ENCODE results near the gene BIRC2. TPM values are rescaled to one million over a fixed set of nuclear protein-coding genes. Genes with fewer than 3 reads are reported as not detected.

The BIRC2 gene
- polyA plus RNA-seq, 1 of the 3 experiments (the other 2 are of a cell fraction), result 20.1 TPM

DNA sequence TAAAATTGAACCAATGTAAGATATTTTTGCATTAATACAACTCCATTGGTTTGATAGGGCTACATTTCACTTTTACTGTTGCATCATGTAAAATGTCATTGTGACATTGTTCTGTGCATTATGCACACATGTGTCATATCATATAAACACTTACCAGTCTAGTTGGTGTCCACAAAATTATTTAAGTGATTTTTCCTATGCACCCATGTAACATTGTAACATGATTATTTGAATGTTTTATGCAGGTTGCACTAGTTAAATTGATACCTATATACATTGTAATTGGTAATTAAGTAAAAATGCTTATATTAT lies 39.3 kb upstream of the BIRC2 start (continued):
- no peak for TF ChIP-seq EZH2phosphoT487 (IDR thresholded peaks at IDR 0.05; ENCODE audit: borderline replicate concordance, low read depth)
- TF ChIP-seq, protein P1, sequence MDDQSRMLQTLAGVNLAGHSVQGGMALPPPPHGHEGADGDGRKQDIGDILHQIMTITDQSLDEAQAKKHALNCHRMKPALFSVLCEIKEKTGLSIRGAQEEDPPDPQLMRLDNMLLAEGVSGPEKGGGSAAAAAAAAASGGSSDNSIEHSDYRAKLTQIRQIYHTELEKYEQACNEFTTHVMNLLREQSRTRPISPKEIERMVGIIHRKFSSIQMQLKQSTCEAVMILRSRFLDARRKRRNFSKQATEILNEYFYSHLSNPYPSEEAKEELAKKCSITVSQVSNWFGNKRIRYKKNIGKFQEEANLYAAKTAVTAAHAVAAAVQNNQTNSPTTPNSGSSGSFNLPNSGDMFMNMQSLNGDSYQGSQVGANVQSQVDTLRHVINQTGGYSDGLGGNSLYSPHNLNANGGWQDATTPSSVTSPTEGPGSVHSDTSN (IDR thresholded peaks at IDR 0.05), result no peak
- TF ChIP-seq, protein P2, sequence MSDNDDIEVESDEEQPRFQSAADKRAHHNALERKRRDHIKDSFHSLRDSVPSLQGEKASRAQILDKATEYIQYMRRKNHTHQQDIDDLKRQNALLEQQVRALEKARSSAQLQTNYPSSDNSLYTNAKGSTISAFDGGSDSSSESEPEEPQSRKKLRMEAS (IDR thresholded peaks at IDR 0.05; ENCODE audit: low read depth), result no peak
- TF ChIP-seq YY1 (IDR thresholded peaks at IDR 0.05; ENCODE audit: low read depth), result no peak
- TF ChIP-seq TEAD4 (IDR thresholded peaks at IDR 0.05; ENCODE audit: borderline replicate concordance, insufficient read depth), result no peak
- no peak for TF ChIP-seq SMC3 (IDR thresholded peaks at IDR 0.05; ENCODE audit: low read depth, low read length)

DNA sequence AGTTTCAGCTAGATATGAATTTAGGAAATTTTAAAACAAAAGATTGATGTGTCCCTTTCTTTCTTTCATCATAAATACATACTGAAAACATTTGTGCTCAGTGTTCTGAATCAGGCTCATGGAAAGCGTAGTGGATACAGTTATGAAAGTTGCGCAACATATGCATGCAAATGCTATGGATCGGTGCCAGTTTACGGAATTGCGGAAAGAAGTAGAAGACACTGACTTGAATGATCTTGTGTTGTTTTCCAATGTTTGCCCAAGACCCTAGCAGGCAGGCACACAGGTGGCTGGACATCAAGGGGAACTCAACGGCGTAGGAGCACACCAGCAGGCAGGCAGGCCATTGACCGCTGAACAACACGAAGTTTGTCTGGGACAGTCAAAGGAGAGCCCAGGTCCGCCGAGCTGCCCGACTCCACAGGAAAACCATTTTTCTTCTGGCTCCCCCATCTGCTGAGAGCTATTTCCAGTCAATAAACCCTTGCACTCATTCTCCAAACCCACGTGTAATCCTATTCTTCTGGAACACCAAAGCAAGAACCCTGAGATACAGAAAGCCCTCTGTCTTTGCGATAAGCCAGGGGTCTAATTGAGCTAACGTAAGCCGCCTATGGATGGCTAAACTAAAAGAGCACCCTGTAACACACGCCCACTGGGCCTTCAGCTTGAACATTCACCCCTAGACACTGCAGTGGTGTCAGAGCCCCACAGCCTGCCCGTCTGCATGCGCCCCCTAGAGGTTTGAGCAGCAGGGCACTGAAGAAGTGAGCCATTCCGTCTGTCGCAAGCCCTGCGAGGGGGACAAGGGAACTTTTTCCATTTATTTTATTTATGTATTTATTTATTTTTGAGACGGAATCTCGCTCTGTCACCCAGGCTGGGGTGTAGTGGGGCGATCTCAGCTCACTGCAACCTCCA lies 37.1 kb upstream of the BIRC2 start:
- no peaks in the 10 kb centered on the region for H3K36me3 ChIP-seq (replicated peaks in 1 of 2; ENCODE audit: control insufficient read depth in 1 of 2, insufficient read depth in 2 of 2, low read length in 1 of 2)
- WGBS (ENCODE audit: low lambda C conversion rate), result 91% methylated on average over 25 of the region's 25 CpGs
- H3K9me3 ChIP-seq, result no peaks in the 10 kb centered on the region
- H3K9ac ChIP-seq, result no peak overlapping the region
- no peaks in the 10 kb centered on the region for H3K27me3 ChIP-seq (ENCODE audit: insufficient read depth)
- H3K27ac ChIP-seq (ENCODE audit: low read depth in 2 of 2, low read length in 1 of 2), result no peak overlapping the region
- CTCF ChIA-PET, result interaction anchor here (1.9 to 4.2 kb wide), 4 partner anchors 15 to 32 kb away, joined by 4 to 21 read pairs (median 16); no protein-coding TSS in a partner anchor
- no peaks in the 10 kb centered on the region for H3K79me2 ChIP-seq (ENCODE audit: insufficient read depth)
- peaks cover 16 to 18% of the 10 kb centered on the region in 2 experiments; a peak in 3 of 4 replicates for H3K4me1 ChIP-seq (ENCODE audit: control insufficient read depth in 1 of 2, insufficient read depth in 2 of 2, low read depth in 1 of 2, low read length in 1 of 2)
- H3K4me2 ChIP-seq, result no peak overlapping the region
- H3K9me2 ChIP-seq, result no peaks in the 10 kb centered on the region
- H3F3A ChIP-seq (replicated peaks; ENCODE audit: insufficient read depth), result peaks cover 3% of the 10 kb centered on the region
- no peak overlapping the region for H2AFZ ChIP-seq (ENCODE audit: low read depth)
- POLR2A ChIA-PET, result no interaction called here
- H3K4me3 ChIP-seq (ENCODE audit: low read depth in 2 of 2, low read length in 1 of 2), result no peak overlapping the region
- no peak for DNase-seq
- no peak for TF ChIP-seq CHD2 (IDR thresholded peaks at IDR 0.05; ENCODE audit: low read length, partially characterized antibody)
- no peak for TF ChIP-seq NRF1 (IDR thresholded peaks at IDR 0.05; ENCODE audit: low read depth, low read length)
- TF ChIP-seq, protein P3, sequence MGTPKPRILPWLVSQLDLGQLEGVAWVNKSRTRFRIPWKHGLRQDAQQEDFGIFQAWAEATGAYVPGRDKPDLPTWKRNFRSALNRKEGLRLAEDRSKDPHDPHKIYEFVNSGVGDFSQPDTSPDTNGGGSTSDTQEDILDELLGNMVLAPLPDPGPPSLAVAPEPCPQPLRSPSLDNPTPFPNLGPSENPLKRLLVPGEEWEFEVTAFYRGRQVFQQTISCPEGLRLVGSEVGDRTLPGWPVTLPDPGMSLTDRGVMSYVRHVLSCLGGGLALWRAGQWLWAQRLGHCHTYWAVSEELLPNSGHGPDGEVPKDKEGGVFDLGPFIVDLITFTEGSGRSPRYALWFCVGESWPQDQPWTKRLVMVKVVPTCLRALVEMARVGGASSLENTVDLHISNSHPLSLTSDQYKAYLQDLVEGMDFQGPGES (IDR thresholded peaks at IDR 0.05; ENCODE audit: low read depth, low read length), result no peak
- TF ChIP-seq, protein P4, sequence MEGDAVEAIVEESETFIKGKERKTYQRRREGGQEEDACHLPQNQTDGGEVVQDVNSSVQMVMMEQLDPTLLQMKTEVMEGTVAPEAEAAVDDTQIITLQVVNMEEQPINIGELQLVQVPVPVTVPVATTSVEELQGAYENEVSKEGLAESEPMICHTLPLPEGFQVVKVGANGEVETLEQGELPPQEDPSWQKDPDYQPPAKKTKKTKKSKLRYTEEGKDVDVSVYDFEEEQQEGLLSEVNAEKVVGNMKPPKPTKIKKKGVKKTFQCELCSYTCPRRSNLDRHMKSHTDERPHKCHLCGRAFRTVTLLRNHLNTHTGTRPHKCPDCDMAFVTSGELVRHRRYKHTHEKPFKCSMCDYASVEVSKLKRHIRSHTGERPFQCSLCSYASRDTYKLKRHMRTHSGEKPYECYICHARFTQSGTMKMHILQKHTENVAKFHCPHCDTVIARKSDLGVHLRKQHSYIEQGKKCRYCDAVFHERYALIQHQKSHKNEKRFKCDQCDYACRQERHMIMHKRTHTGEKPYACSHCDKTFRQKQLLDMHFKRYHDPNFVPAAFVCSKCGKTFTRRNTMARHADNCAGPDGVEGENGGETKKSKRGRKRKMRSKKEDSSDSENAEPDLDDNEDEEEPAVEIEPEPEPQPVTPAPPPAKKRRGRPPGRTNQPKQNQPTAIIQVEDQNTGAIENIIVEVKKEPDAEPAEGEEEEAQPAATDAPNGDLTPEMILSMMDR (IDR thresholded peaks at IDR 0.05), result peak; percentile 31; the same call in 1 of the 2 replicates
- H4K20me1 ChIP-seq (ENCODE audit: insufficient read depth), result no peaks in the 10 kb centered on the region
